Fibroblast of mammary gland (primary cell): Measurements from ENCODE around the gene DOCK10.

ENCODE experiments used
- DNase-seq: peaks from one replicate; pipeline ENCODE4 v3.0.0-alpha.2; 2010; ENCODE audit warnings: low read depth
- H3K4me3 ChIP-seq: 2 replicates; pipeline ENCODE4 v1.5.1; 2011; ENCODE audit warnings: low read depth, mild to moderate bottlenecking, low read length, moderate library complexity; ENCODE audit not compliant: control insufficient read depth
- CTCF ChIP-seq: conservative IDR thresholded peaks from 2 replicates; pipeline ENCODE4 v1.5.1; 2011; ENCODE audit warnings: low read depth, low read length, inconsistent platforms; ENCODE audit not compliant: control insufficient read depth, insufficient read depth

Gene DOCK10

GRCh38 chr2:224846161-224846560 lies 196.1 kb downstream of the DOCK10 start:
- no peak overlapping the region for H3K4me3 ChIP-seq

GRCh38 chr2:224843141-224843540 lies 199.1 kb downstream of the DOCK10 start:
- TF ChIP-seq CTCF = no peak
- H3K4me3 ChIP-seq = no peak overlapping the region
- DNase-seq = no peak

More at GRCh38 chr2:224846161-224846560, 196.1 kb downstream of the DOCK10 start:
- DNase-seq = no peak
- no peak for TF ChIP-seq CTCF

GRCh38 chr2:224841910-224842309 lies 200.4 kb downstream of the DOCK10 start:
- H3K4me3 ChIP-seq = no peak overlapping the region
- no peak for DNase-seq
- TF ChIP-seq CTCF = no peak

- TF ChIP-seq CTCF = no peak
- no peak overlapping the region for H3K4me3 ChIP-seq
- peak; percentile 80 for DNase-seq
Observed at GRCh38 chr2:224838335-224838734, 203.9 kb downstream of the DOCK10 start.

DNA sequence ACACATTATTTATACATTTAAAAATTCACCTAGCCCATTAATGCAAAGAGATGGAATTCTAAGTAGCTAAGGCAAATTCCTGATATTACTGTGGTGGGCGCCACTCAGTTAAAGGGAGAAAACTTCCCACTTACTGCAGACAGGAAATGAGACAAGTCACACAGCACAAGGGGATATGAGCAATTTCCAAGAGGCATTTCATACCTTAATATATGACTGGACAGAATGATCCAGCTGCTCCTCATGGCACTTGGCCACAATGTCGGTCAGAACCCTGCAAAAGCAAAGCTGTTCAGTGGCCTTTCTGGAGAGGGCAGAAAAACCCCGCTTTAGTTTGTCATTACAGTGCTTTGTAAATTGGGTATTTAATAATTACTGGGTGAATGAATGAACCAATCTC lies 204.7 kb downstream of the DOCK10 start:
- DNase-seq = peak; percentile 92
- no peak for TF ChIP-seq CTCF

GRCh38 chr2:224837066-224837465 lies 205.2 kb downstream of the DOCK10 start:
- H3K4me3 ChIP-seq = no peak overlapping the region
- no peak for DNase-seq
- TF ChIP-seq CTCF = no peak

More for the DNA sequence above, 204.7 kb downstream of the DOCK10 start:
- H3K4me3 ChIP-seq = no peak overlapping the region

DNA sequence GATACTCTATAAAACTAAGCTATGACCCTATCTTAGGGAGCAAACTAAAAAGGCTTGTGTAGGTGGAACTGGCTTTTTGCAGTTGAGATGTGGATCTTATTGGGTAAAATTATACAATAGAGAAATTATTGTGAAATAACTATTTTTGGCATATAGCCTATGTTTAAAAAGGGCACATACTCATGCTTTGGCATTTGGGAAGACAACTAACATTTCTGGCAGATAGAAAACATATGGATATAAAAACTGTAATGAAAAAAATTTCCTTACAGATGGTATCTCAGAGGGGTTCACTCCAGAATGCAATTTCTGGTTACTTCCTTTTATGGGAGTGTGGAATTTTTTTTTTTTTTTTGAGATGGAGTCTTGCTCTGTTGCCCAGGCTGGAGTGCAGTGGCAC lies 206.0 kb downstream of the DOCK10 start:
- no peak overlapping the region for H3K4me3 ChIP-seq
- DNase-seq = peak; percentile 56
- TF ChIP-seq CTCF = no peak
